ENCODE results near the gene DEFB113.

The DEFB113 gene

GRCh38 chr6:49934770-49935169, 34.7 kb downstream of the DEFB113 start:
- no peak for DNase-seq

- no peak for DNase-seq
These were observed 35.9 kb downstream of the DEFB113 start for GRCh38 chr6:49933526-49933925.

- no peak for DNase-seq
These were observed 40.1 kb downstream of the DEFB113 start for GRCh38 chr6:49929340-49929739.

GRCh38 chr6:49923826-49924225, 45.6 kb downstream of the DEFB113 start:
- no peak for DNase-seq

- no peak for DNase-seq
These were observed 49.3 kb downstream of the DEFB113 start for GRCh38 chr6:49919935-49920644.

GRCh38 chr6:49919261-49919660, 50.2 kb downstream of the DEFB113 start:
- no peak for DNase-seq

GRCh38 chr6:49918787-49919186, 50.6 kb downstream of the DEFB113 start:
- no peak for DNase-seq
